Endothelial cell of umbilical vein (primary cell): ENCODE results near the gene KAT7.

Source experiments
- CTCF ChIP-seq, 2 donors: IDR thresholded peaks; 1 replicate in 1 of 2; 2 replicates in 1 of 2; pipeline ENCODE4 v1.5.1; 2011; ENCODE audit warnings: low read length in 2 of 2, mild to moderate bottlenecking in 2 of 2, moderate library complexity in 2 of 2, control low read depth in 1 of 2, inconsistent platforms in 1 of 2, low read depth in 1 of 2; ENCODE audit not compliant: insufficient read depth in 1 of 2; ENCODE audit errors: extremely low read depth in 1 of 2
- GATA2 ChIP-seq: IDR thresholded peaks from 2 replicates; pipeline ENCODE4 v1.7.0; 2011; ENCODE audit warnings: low read depth, mild to moderate bottlenecking, moderate library complexity, mixed read lengths, low read length; ENCODE audit not compliant: insufficient read length, insufficient read depth
- MYC ChIP-seq: IDR thresholded peaks from one replicate; pipeline ENCODE4 v1.6.1; 2011; ENCODE audit warnings: mild to moderate bottlenecking, low read depth, low read length
- POLR2A ChIP-seq: IDR thresholded peaks from 2 replicates; pipeline ENCODE4 v1.6.1; 2012; ENCODE audit warnings: low read depth, mild to moderate bottlenecking, control low read depth, low read length
- POLR2AphosphoS5 ChIP-seq: IDR thresholded peaks from 2 replicates; pipeline ENCODE4 v1.6.1; 2012; ENCODE audit warnings: low read depth, mild to moderate bottlenecking, control low read depth, low read length, moderate library complexity; ENCODE audit not compliant: insufficient read depth

GRCh38 chr17:49836111-49837030, 47.9 kb downstream of the KAT7 start:
- no peak for TF ChIP-seq MYC
- no peak for TF ChIP-seq CTCF (IDR thresholded peaks at IDR 0.05; ENCODE audit: extremely low read depth in 1 of 2, insufficient read depth in 1 of 2, low read depth in 1 of 2, low read length in 2 of 2)
- no peak for TF ChIP-seq POLR2AphosphoS5
- TF ChIP-seq GATA2: no peak
- peak; percentile 63 for TF ChIP-seq POLR2A
